HFF-Myc (cell line): Measurements from ENCODE around the gene RETN.

Source experiments
- DNase-seq: peaks from one replicate; pipeline ENCODE4 v3.0.0-alpha.2; 2011; ENCODE audit warnings: low read depth; ENCODE audit errors: extremely low read depth
- H3K4me3 ChIP-seq: replicated peaks from 2 replicates; pipeline ENCODE4 v1.5.1; 2011; ENCODE audit warnings: low read depth, mild to moderate bottlenecking, control low read depth, low read length
- TF ChIP-seq, protein P1 (sequence below): IDR thresholded peaks from 2 replicates; pipeline ENCODE4 v1.5.1; 2012; ENCODE audit warnings: mild to moderate bottlenecking, low read depth, low read length, control low read depth; ENCODE audit errors: missing control alignments

The RETN gene

DNA sequence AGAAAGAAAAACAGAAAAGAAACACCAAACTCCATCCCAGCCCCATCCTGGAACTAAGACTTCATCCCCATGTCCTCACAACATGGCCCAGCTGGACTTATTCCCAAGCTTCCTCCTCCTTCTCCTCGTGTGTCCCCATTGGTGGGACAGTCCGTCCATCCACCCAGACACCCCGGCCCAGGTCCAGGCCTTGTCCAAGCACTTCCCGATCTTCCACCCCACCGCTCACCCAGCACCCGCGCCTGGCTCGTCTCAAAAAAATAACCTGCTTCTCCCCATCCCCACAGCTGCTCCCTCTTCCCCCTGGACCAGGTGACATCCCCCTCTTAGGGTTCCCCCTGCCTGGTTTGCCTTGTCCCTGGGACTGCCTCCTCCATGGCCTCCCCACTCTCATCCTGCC is 34.5 kb downstream of the RETN start:
- TF ChIP-seq, protein P1, sequence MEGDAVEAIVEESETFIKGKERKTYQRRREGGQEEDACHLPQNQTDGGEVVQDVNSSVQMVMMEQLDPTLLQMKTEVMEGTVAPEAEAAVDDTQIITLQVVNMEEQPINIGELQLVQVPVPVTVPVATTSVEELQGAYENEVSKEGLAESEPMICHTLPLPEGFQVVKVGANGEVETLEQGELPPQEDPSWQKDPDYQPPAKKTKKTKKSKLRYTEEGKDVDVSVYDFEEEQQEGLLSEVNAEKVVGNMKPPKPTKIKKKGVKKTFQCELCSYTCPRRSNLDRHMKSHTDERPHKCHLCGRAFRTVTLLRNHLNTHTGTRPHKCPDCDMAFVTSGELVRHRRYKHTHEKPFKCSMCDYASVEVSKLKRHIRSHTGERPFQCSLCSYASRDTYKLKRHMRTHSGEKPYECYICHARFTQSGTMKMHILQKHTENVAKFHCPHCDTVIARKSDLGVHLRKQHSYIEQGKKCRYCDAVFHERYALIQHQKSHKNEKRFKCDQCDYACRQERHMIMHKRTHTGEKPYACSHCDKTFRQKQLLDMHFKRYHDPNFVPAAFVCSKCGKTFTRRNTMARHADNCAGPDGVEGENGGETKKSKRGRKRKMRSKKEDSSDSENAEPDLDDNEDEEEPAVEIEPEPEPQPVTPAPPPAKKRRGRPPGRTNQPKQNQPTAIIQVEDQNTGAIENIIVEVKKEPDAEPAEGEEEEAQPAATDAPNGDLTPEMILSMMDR, result no peak
- H3K4me3 ChIP-seq, result no peak overlapping the region
- DNase-seq, result no peak

DNA sequence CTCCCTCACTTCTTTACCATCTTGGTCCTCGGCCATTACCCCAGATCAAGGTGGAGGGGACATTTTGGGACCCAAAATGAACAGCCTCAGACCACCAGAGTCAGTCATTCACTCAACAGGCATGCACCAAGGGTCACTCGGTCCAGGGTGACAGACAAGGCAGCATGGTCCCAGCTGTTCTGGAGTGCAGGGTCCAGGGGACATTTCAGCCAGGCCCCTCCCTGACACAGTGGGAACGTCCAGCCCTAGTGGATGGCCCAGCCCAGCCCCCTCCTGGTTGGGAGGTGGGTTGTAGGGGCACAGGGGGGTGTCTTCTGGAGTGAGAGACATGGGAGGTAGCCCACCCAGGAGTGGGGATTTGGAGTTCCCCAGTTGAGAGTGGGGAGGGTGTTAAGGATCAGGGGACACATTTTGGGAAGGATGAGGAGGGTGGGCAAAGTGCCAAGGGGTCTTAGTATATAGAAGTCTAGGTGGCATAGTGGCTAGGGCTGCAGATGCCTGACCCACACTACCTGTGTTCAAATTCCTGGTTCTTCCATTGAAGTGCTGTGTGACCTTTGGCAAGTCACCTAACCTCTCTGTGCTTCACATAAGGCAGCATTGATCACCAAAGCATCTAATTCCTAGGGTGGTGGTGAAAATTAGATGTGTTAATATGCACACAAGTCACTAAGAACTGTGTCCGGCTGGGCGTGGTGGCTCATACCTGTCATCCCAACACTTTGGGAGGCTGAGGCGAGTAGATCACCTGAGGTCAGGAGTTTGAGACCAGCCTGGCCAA is 35.6 kb downstream of the RETN start:
- TF ChIP-seq, protein P1, result no peak
- no peak overlapping the region for H3K4me3 ChIP-seq
- DNase-seq, result no peak

- no peak for DNase-seq
- no peak overlapping the region for H3K4me3 ChIP-seq
- TF ChIP-seq, protein P1, result no peak
These were observed 36.7 kb downstream of the RETN start for GRCh38 chr19:7705387-7706187.

DNA sequence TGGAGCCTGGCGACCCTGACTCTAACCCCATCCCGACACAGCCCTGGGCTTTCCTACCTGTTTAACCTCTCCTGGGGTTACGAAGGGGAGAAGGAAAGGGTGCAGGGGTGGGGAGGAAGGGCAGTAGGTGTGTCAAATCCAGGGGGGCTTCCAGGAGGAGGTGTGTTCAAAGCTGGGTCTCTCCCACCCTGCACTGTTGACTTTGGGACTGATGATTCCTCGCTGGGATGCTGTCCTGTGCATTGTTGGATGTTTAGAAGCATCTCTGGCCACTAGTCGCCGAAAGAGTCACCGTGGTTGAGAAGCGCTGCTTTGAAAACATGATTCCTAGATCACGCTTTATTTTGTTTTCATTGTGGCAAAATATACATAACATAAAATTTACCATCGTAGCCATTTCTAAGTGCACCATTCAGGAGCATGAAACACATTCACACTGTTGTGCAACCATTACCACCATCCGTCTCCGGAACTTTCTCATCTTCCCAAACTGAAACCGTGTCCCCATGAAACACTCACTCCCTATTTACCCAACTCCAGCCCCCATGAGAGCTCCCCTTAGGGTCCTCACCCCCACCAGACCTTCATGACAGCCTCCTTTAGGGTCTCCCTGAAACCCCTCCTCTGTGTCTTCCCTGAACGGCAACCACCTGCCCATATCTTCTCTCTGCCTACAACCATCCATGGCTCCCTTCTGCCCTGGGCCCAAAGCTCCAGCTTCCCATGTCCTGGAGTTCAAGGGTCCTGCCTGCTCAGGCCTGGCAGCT is 37.5 kb downstream of the RETN start:
- TF ChIP-seq, protein P1, result no peak
- H3K4me3 ChIP-seq, result no peak overlapping the region
- DNase-seq, result no peak

DNA sequence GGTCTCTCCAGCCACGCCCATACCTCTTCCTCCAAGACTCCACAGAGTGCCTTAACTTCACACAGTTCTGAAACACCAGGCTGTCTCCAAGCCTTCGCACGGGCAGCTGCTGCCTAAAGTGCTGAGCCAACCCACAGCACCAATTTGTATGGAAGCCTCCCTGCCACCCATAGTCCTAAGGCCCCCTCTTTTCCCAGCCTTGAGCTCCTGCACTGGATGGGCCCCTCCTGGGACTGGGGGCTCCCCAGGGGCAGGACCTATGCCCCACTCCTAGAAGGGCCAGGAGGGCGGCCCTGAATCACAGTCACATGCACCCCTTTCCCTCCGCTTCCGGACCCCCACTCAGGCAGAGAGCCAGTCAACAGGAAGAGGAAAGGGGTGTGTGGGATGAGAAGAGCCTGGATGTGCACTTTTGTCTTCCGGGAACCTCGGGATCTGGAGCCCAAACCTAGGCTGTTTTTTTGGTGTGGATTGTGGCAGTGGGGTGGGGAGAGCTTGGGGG is 38.2 kb downstream of the RETN start:
- no peak overlapping the region for H3K4me3 ChIP-seq
- DNase-seq, result no peak
- TF ChIP-seq, protein P1, result no peak

- H3K4me3 ChIP-seq, result no peak overlapping the region
- DNase-seq, result no peak
- TF ChIP-seq, protein P1, result no peak
These were observed 41.1 kb downstream of the RETN start for GRCh38 chr19:7709932-7710460.
